Heart left ventricle (tissue), 13 donors: Measurements from ENCODE around the gene MED10.

Source experiments
- CTCF ChIP-seq, 12 donors: fragments of 200-600 bp; sonication (generic) in 4 of 12; IDR thresholded peaks; one replicate each; pipeline versions ENCODE4 v1.5.0 to v1.8.0; 2018 to 2022; ENCODE audit warnings: antibody characterized with exemption in 12 of 12, mild to moderate bottlenecking in 5 of 12
- POLR2A ChIP-seq, 2 donors: fragments of 450-650 bp; IDR thresholded peaks; one replicate each; pipeline ENCODE4 v1.6.1; 2017; ENCODE audit warnings: antibody characterized with exemption in 2 of 2, mild to moderate bottlenecking in 2 of 2, moderate library complexity in 2 of 2
- donor health status: ischemic (EF 13 %, LVEDD 7.1; RV severe dilation, severe dysfunction).
- donor health status: DM: no; HTN: yes; CAD: no.
- donor health status: DM: no; HTN: no; CAD: no.
- donor health status: ischemic (EF 25% LVEDD 6.9; RV normal size, moderate dysfunction).
- donor health status: ischemic (EF 25% LVEDD 5.7; RV mildly dilated, moderate dysfunction).
- donor health status: ischemic (EF 35%, LVEDD 5.7; RV mildly dilated, moderate dysfunction).
- donor health status: nonischemic (EF 11% LVEDD 7.7; RV severe dilation, severe dysfunction).
- donor health status: DM: yes; HTN: yes; CAD: no.
- donor health status: PGD.
- donor health status: ischemic (EF 29% LVEDD 5.4; RV normal size, mild dysfunction).
- donor health status: nonischemic (EF 23%, LVEDD 6.1; RV moderate dilation, normal function).

- TF ChIP-seq CTCF (IDR thresholded peaks at IDR 0.05) (no peak), POLR2A (IDR thresholded peaks at IDR 0.05) (no peak)
Measured at GRCh38 chr5:6377582-6377904, 804 bp downstream of the MED10 start.
